Neutrophil (primary cell): ENCODE results near the gene SPSB1.

Experiments used
- H3K27ac ChIP-seq: fragments of 200-600 bp; sonication (generic); 2 replicates; pipeline ENCODE4 v1.5.1; 2016; ENCODE audit warnings: mild to moderate bottlenecking, moderate library complexity
- H3K27me3 ChIP-seq: fragments of 200-600 bp; sonication (generic); 2 replicates; pipeline ENCODE4 v1.6.0; 2016; ENCODE audit warnings: mild to moderate bottlenecking
- H3K36me3 ChIP-seq: fragments of 200-600 bp; sonication (generic); 2 replicates; pipeline ENCODE4 v1.5.1; 2017
- H3K4me1 ChIP-seq, 2 experiments: fragments of 200-600 bp in 1 of 2; sonication (generic) in 1 of 2; 1 replicate in 1 of 2; 2 replicates in 1 of 2; pipeline versions ENCODE4 v1.5.1 to v1.6.1; 2013 to 2016; ENCODE audit warnings: low read depth in 1 of 2, low read length in 1 of 2, mild to moderate bottlenecking in 1 of 2, moderate library complexity in 1 of 2; ENCODE audit not compliant: control insufficient read depth in 1 of 2, insufficient read depth in 1 of 2
- H3K4me3 ChIP-seq, 2 experiments: fragments of 200-600 bp in 1 of 2; sonication (generic) in 1 of 2; 1 replicate in 1 of 2; 2 replicates in 1 of 2; pipeline ENCODE4 v1.5.1; 2013 to 2016; ENCODE audit warnings: low read depth in 1 of 2, low read length in 1 of 2, mild to moderate bottlenecking in 1 of 2, moderate library complexity in 1 of 2
- H3K9me3 ChIP-seq: fragments of 200-600 bp; sonication (generic); 2 replicates; pipeline ENCODE4 v1.5.1; 2016
- TF ChIP-seq, protein P1 (sequence below): fragments of 200-600 bp; sonication (generic); IDR thresholded peaks from 2 replicates; pipeline ENCODE4 v1.5.1; 2016; ENCODE audit warnings: antibody characterized with exemption

Gene SPSB1

GRCh38 chr1:9262096-9262986, 30.4 kb upstream of the SPSB1 start:
- TF ChIP-seq, protein P1, sequence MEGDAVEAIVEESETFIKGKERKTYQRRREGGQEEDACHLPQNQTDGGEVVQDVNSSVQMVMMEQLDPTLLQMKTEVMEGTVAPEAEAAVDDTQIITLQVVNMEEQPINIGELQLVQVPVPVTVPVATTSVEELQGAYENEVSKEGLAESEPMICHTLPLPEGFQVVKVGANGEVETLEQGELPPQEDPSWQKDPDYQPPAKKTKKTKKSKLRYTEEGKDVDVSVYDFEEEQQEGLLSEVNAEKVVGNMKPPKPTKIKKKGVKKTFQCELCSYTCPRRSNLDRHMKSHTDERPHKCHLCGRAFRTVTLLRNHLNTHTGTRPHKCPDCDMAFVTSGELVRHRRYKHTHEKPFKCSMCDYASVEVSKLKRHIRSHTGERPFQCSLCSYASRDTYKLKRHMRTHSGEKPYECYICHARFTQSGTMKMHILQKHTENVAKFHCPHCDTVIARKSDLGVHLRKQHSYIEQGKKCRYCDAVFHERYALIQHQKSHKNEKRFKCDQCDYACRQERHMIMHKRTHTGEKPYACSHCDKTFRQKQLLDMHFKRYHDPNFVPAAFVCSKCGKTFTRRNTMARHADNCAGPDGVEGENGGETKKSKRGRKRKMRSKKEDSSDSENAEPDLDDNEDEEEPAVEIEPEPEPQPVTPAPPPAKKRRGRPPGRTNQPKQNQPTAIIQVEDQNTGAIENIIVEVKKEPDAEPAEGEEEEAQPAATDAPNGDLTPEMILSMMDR = no peak
- peaks cover 12 to 13% of the 10 kb centered on the region in 2 experiments for H3K4me1 ChIP-seq
- H3K9me3 ChIP-seq = no peaks in the 10 kb centered on the region

GRCh38 chr1:9263276-9263855, 29.3 kb upstream of the SPSB1 start:
- Histone ChIP-seq H3K27ac (no peak overlapping the region), H3K4me3 (no peak overlapping the region), H3K9me3 (no peaks in the 10 kb centered on the region), H3K36me3 (peaks cover 71% of the 10 kb centered on the region), H3K4me1 (peaks cover 12 to 13% of the 10 kb centered on the region in 2 experiments), H3K27me3 (no peaks in the 10 kb centered on the region)
- TF ChIP-seq, protein P1 = no peak

More at GRCh38 chr1:9262096-9262986, 30.4 kb upstream of the SPSB1 start:
- no peak overlapping the region for H3K4me3 ChIP-seq
- no peaks in the 10 kb centered on the region for H3K27me3 ChIP-seq
- no peak overlapping the region for H3K27ac ChIP-seq
- peaks cover 73% of the 10 kb centered on the region for H3K36me3 ChIP-seq

GRCh38 chr1:9263984-9264872, 28.5 kb upstream of the SPSB1 start:
- Histone ChIP-seq H3K9me3 (no peaks in the 10 kb centered on the region), H3K36me3 (peaks cover 78% of the 10 kb centered on the region), H3K27ac (no peak overlapping the region), H3K27me3 (no peaks in the 10 kb centered on the region), H3K4me1 (peaks cover 12 to 13% of the 10 kb centered on the region in 2 experiments), H3K4me3 (no peak overlapping the region)
- TF ChIP-seq, protein P1 = no peak

DNA sequence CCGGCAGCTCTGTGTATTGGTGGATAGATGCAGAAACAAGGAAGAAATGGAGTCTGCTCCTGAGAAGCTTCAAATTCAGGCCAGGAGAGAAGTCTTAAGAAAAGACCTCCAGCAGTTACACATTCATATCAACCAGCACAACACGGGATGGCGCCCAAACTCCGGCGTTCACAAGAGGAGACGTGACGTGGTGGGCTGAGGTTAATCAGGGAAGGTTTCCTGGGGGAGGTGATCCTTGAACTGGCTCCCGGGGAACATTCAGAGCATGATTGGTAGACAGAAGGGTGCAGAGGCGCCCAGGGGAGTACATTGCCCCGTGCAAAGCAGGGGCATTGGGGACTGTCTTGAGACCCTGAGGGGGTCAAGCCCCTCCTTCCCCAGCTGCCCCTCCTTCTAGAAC, 27.7 kb upstream of the SPSB1 start:
- H3K27me3 ChIP-seq = no peaks in the 10 kb centered on the region
- H3K36me3 ChIP-seq = peaks cover 86% of the 10 kb centered on the region
- no peaks in the 10 kb centered on the region for H3K9me3 ChIP-seq
- H3K4me1 ChIP-seq = peaks cover 12 to 13% of the 10 kb centered on the region in 2 experiments
- TF ChIP-seq, protein P1 = no peak
- H3K4me3 ChIP-seq = no peak overlapping the region
- no peak overlapping the region for H3K27ac ChIP-seq

DNA sequence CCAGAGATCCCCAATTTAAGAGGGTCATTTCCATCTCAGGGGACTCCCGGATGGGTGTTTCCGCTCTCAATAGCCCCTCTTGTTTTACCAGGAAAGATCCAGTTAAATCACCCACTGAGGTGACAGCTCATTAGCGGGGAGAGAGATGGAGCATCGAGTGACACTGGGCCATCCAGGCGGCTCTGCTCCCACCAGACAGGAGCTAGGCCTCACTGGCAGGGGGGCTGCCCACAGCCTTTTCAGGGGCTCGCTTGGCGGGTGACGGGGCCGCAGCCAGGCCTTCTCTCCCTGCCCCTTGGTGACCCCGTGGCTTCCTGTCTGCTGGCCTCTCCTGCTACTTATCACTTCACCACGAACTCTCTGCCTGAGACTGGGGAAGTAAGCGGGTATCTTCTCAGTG, 26.7 kb upstream of the SPSB1 start:
- TF ChIP-seq, protein P1 = no peak
- Histone ChIP-seq H3K4me1 (peaks cover 6 to 9% of the 10 kb centered on the region in 2 experiments), H3K27ac (no peak overlapping the region), H3K9me3 (no peaks in the 10 kb centered on the region), H3K36me3 (peaks cover 93% of the 10 kb centered on the region), H3K27me3 (no peaks in the 10 kb centered on the region), H3K4me3 (no peak overlapping the region)
